Spleen (tissue), 7 donors: Measurements from ENCODE around the gene HTR6.

Experiments
- CTCF ChIP-seq, 11 experiments: fragments of 200-600 bp in 7 of 11; fragments of 450-650 bp in 4 of 11; sonication (generic) in 4 of 11; IDR thresholded peaks in 8 of 11; conservative IDR thresholded peaks in 3 of 11; 1 replicate in 7 of 11; 2 replicates in 4 of 11; pipeline versions ENCODE4 v1.4.0 to v1.8.0; 2016 to 2021; ENCODE audit warnings: antibody characterized with exemption in 11 of 11, inconsistent platforms in 4 of 11, mild to moderate bottlenecking in 1 of 11
- POLR2A ChIP-seq, 3 donors: fragments of 450-650 bp; IDR thresholded peaks; one replicate each; pipeline ENCODE4 v1.5.1; 2017; ENCODE audit warnings: antibody characterized with exemption in 3 of 3, mild to moderate bottlenecking in 1 of 3
- POLR2AphosphoS5 ChIP-seq, 3 donors: sonication (generic); formaldehyde crosslinking; IDR thresholded peaks; one replicate each; pipeline ENCODE4 v1.5.1; 2017; ENCODE audit warnings: antibody characterized with exemption in 3 of 3
- donor health status: DM: no; HTN: no; CAD: no; lungs with moderate emphysema.
- donor health status: DM: no; HTN: no; CAD: no.
- donor health status: DM: no; HTN: no; CAD: no.

- TF ChIP-seq CTCF (IDR thresholded peaks at IDR 0.05 in 8 of 11, conservative IDR thresholded peaks at IDR 0.05 in 3 of 11) (no peak), POLR2A (IDR thresholded peaks at IDR 0.05) (no peak), POLR2AphosphoS5 (IDR thresholded peaks at IDR 0.05) (no peak)
Measured at GRCh38 chr1:19648689-19649088, 16.0 kb upstream of the HTR6 start.
